Natural killer cell treated with Interleukin-12 subunit alpha and Interleukin-12 subunit beta and Interleukin-15 and Interleukin-18, amount 100 ng/mL, for 72 hours (primary cell): ENCODE measurements around the gene KCNG2. TPM values are rescaled to one million over a fixed set of nuclear protein-coding genes. Genes with fewer than 3 reads are reported as not detected.
A peak's percentile ranks its signal among the peaks of the same experiment; 100 is the strongest.
"Not testable (repeated sequence)": the region's sequence is repeated elsewhere in the genome, so short reads cannot be mapped to it uniquely, and the experiment has no call there.

Experiments used
- ATAC-seq, 2 donors: fragments of 150-1000 bp; cut with Tn5 transposase in 1 of 2; sonication (Bioruptor Pico), chemical (Tn5 transposase) in 1 of 2; 2 replicates each; pipeline ENCODE4 v1.10.0; 2021
- DNase-seq: peaks from one replicate; pipeline ENCODE4 v3.0.0; 2022; ENCODE audit warnings: low spot score
- H3K27ac Mint-ChIP-seq, 2 donors: 1 replicate in 1 of 2; 2 replicates in 1 of 2; pipeline ENCODE4 v1.8.0; 2022; ENCODE audit warnings: mixed read lengths in 2 of 2, mild to moderate bottlenecking in 1 of 2, moderate library complexity in 1 of 2
- H3K27me3 Mint-ChIP-seq, 2 donors: 1 replicate in 1 of 2; 2 replicates in 1 of 2; pipeline ENCODE4 v1.8.0; 2022; ENCODE audit warnings: mixed read lengths in 2 of 2
- H3K36me3 Mint-ChIP-seq: one replicate; pipeline ENCODE4 v1.8.0; 2022; ENCODE audit warnings: mixed read lengths
- H3K4me1 Mint-ChIP-seq, 2 donors: 1 replicate in 1 of 2; 2 replicates in 1 of 2; pipeline ENCODE4 v1.8.0; 2022; ENCODE audit warnings: low read depth in 2 of 2, mixed read lengths in 2 of 2, mild to moderate bottlenecking in 1 of 2
- H3K4me3 Mint-ChIP-seq: one replicate; pipeline ENCODE4 v1.8.0; 2022; ENCODE audit warnings: mixed read lengths
- H3K9me3 Mint-ChIP-seq: 2 replicates; pipeline ENCODE4 v1.8.0; 2022; ENCODE audit warnings: mixed read lengths
- total RNA-seq, 2 donors: library from RNA; stranded (reverse); gene quantifications; one replicate each; pipeline ENCODE4 v1.2.3, GENCODE V29; 2022

Gene KCNG2
- total RNA-seq, 2 donors from 2014 or later = not detected

DNA sequence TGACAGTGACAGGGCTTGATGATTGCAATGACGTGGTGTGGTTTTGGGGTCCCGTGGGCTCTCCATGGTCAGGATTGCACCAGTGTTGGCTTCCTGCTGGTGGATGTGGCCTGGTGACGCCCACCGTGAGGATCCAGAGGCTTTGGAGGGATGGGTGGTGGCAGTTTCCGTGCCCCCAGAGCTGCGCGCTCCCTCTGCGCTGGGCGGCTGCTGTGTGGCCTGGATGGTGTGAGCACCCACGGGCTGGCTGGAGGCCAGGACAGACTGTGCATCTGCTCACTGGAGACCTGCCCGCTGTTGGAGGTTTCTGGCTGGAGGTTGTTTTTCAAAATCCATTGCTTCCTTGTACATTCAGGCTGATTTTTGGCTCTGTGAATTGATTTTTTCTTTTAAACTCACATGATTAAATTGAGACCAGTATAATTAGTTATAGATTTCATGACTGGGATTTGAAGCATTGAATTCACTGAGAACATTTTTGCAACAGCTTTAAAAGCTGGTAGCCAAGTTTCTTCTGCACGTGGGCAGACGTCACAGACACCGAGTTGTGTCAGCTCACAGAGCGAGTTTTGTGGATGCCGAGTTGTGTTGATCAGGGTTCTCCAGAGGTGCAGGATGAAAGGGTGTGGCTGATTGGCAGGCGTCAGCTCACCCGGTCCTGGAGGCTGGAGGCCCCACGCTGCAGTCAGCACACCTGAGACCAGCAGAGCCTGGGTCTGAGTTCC lies 72.7 kb downstream of the KCNG2 start:
- Mint-ChIP-seq H3K27ac (no peak overlapping the region), H3K4me3 (no peak overlapping the region), H3K9me3 (no peaks in the 10 kb centered on the region), H3K4me1 (no peaks in the 10 kb centered on the region), H3K36me3 (no peaks in the 10 kb centered on the region), H3K27me3 (no peaks in the 10 kb centered on the region)
- no peak for DNase-seq
- ATAC-seq = no peak

DNA sequence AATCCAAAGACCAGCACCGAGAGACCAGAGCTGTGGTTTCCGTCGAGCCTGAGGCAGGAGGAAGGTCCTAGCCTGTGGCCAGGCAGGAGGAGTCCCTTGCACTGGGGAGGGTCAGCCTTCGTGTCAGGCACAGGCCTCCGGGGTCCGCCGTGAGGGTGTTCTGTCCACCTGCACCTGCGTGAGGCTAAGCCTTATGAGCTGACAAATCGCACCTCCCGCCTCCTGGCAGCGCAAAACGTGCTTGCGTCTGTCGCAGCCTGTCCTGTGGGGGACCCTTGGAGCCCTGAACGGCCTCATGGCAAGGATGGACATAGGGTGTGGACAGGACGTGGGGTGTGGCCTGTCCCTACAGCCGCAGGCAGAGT lies 73.3 kb downstream of the KCNG2 start:
- no peaks in the 10 kb centered on the region for H3K27me3 Mint-ChIP-seq
- H3K27ac Mint-ChIP-seq = no peak overlapping the region
- no peak for ATAC-seq
- H3K36me3 Mint-ChIP-seq = no peaks in the 10 kb centered on the region
- DNase-seq = no peak
- no peak overlapping the region for H3K4me3 Mint-ChIP-seq
- H3K4me1 Mint-ChIP-seq = no peaks in the 10 kb centered on the region
- H3K9me3 Mint-ChIP-seq = no peaks in the 10 kb centered on the region

DNA sequence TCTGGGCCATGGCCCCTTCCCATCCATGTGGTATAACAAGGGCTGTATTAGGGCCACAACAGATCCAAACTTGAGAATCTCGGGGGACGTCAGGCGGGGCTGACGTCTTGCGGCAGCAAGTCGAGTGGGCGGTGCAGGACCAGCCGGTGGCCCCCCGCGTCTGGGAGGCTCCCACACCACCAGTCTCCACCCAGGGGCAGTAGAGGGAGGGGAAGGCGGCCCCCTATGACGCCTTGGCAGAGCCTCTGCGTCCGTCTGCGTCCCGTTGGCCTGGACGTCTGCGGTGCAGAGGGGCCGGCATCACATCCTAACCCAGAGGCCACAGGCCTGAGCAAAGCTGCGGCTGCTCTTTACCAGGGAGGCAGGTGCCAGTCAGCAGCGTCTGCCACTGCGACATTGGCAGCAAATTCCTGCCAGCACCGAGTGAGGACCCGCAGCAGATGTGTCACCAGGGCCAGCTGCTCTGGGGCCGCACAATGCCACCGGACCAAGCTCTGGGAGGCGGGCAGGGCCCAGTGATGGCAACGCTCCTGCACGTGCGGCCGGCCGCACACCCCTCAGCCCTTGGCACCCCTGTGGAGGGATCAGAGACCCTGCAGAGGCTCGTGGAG lies 73.8 kb downstream of the KCNG2 start:
- Mint-ChIP-seq H3K4me3 (no peak overlapping the region), H3K27ac (no peak overlapping the region), H3K36me3 (no peaks in the 10 kb centered on the region), H3K27me3 (no peaks in the 10 kb centered on the region), H3K4me1 (no peaks in the 10 kb centered on the region), H3K9me3 (no peaks in the 10 kb centered on the region)
- ATAC-seq = peak in 1 of 2 donors; percentile 3
- no peak for DNase-seq

DNA sequence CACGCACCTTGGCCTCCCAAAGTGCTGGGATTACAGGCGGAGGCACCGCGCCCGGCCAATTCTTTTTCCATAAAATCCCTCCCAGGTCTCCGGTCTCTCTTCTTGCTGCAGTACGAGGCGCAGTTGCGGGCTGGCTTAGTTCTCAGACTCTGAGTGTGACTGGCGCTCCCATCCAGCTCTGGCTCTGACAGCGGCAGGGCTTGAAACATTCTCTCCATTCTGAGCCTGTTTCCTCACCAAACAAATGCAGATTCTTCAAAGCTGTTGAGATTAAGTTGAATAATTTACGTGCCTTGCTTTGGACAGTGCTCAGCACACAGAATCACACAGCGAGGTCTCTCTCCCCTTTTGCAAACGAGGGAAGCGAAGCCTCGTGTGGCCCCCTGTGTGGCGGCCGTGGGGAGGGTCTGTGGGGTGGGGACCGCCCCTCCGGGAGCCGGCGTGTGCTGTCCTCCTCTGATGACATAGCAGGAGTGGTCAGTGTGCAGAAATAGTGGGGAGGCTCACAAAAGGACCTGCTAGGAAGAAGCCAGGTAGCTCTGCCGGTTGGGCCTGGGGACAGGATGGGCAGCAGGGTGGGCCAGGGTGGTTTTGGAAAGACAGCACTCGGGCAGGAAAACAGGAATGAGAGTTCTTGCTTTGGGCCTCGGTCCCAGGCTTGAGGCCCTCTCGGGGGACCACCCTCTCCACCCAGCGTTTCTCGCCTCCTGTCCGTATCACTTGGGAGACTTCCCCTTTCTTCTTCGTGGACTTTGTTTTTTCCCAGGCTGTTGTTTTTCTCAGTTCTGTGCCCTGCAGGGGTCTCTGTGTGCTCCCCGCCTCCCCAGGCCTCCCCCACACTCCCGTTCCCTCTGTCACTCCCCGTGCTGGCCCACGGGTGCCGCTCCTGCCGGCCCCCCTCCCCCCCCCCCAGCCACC lies 75.0 kb downstream of the KCNG2 start:
- Mint-ChIP-seq H3K4me3 (no peak overlapping the region), H3K27ac (no peak overlapping the region), H3K27me3 (no peaks in the 10 kb centered on the region), H3K36me3 (no peaks in the 10 kb centered on the region), H3K9me3 (no peaks in the 10 kb centered on the region), H3K4me1 (no peaks in the 10 kb centered on the region)
- no peak for DNase-seq
- ATAC-seq = no peak

DNA sequence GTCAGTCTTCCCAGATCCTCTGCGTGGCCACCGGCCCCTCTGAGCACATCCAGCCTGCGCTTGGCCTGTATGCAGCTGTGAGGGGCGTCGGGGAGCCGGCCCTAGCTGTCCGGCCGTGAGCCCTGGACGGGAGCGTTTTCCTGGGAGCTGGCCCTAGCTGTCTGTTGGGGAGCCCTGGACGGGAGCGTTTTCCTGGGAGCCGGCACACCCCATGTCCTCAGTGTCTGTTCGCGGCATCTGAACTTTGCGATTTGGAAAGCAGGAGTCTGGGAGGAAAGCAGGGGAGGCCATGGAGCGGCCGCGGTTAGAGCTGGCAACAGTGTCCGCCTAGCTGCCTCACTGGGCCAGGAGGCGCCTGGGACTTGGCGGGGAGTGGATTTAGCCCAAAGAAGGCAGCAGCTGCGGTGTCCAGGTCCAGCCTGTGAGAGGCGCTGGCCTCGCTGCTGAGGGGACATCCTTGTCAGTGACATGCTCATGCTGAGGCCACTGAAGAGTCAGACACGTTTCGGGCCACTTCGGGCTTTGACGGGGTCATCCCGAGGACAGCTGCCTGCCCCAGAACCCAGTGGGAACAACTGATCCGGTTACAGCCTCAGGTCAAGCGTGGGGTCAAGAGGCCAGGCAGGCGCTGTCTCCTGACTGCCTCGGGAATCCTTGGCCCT lies 75.8 kb downstream of the KCNG2 start:
- no peak for DNase-seq
- no peak overlapping the region for H3K27ac Mint-ChIP-seq

DNA sequence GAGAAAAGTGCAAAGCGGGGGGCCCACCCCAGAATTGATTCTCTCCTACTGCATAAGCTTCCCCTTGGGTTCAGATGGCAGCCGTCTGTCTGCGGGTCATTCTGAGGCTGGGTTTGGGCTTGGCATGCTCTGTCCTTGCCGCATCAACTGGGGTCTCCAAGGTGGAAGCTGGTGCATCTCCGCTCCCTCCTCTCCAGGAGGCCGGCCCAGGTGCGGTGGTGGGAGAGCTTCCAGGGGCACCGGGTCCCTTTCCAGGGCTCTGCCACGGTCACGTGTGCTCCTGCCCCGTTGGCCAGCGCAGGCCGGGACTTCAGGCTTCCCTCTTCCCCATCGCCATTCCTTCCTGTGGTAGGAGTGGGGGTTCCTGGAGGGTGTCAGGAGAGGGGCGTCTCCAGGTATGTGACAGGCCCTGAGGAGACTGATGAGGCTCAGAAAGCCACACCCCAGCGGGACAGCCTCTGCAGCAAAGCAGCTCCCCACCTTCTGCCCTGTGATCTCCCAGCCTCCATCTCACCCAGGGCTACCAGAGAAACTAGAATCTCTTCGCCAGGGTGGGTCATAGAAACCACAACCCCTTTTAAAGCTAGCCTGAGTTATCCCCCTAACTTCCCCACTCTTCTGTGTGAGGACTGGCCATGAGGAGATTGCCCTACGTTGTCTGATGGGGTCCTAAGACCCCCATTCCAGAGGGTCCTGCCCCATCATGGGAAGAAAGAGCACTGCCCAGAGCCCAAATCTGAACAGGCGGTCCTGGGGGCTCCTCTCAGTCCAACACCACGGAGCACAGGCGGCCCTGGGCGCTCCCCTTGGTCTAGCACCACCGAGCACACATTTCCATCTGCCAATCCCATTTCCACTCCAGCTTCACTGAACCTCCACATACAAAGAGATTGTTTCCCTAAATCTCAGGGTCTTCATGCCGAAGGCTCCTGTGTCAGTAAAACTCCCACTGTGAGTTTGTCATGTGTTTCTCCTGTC lies 77.1 kb downstream of the KCNG2 start:
- H3K9me3 Mint-ChIP-seq = no peaks in the 10 kb centered on the region
- no peaks in the 10 kb centered on the region for H3K27me3 Mint-ChIP-seq
- H3K4me3 Mint-ChIP-seq = no peak overlapping the region
- H3K4me1 Mint-ChIP-seq = no peaks in the 10 kb centered on the region
- ATAC-seq (no peak), DNase-seq (no peak)
- H3K27ac Mint-ChIP-seq = no peak overlapping the region
- H3K36me3 Mint-ChIP-seq = no peaks in the 10 kb centered on the region

More for the DNA sequence above, 75.8 kb downstream of the KCNG2 start:
- no peak for ATAC-seq
- Mint-ChIP-seq H3K27me3 (no peaks in the 10 kb centered on the region), H3K9me3 (no peaks in the 10 kb centered on the region), H3K4me1 (no peaks in the 10 kb centered on the region), H3K36me3 (no peaks in the 10 kb centered on the region), H3K4me3 (no peak overlapping the region)

DNA sequence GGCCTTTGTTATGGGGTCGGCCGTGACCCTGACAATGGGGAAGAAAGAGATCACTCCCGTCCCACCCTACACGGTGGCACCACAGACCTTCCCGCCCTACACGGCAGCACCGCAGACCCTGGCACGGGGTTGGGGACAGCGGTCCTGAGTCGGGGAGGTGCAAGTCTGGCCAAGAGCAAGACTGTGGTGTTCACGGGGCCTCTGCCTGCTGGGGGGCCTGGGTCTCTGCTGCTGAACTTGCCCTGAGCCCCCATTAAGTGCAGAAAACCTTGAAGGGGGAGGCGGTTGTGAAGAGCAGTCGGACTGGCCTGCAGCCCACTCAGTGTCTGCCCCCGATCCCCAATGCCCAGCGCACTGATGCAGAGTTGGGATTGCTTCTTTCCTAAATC lies 77.8 kb downstream of the KCNG2 start:
- no peaks in the 10 kb centered on the region for H3K27me3 Mint-ChIP-seq
- ATAC-seq (no peak), DNase-seq (no peak)
- H3K27ac Mint-ChIP-seq = no peak overlapping the region
- H3K4me3 Mint-ChIP-seq = no peak overlapping the region
- no peaks in the 10 kb centered on the region for H3K9me3 Mint-ChIP-seq
- no peaks in the 10 kb centered on the region for H3K4me1 Mint-ChIP-seq
- no peaks in the 10 kb centered on the region for H3K36me3 Mint-ChIP-seq

DNA sequence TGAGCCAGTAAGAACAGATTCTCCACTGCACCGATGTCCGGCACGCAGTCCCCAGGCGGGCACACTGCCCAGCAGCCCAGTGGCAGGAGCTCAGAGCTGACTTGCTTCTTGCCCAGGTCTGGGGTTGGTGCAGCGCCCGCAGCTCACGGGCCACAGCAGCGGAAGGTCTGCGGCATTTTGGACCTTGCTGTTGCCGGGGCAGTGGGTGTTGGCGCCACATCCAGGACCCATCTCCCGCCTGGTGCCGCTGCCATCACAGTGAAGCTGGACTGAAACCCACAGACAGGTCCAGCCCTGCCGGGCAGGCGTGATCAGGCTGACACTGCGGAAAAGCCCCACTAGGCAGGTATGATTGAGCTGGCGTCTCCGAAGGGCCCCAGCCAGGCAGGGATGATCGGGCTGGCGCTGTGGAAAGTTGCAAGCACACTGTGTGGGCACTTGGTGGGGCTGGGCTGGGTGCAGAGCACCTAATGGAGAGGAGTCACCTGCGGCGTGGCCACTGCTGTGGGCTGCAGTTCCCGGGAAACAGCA lies 78.3 kb downstream of the KCNG2 start:
- no peaks in the 10 kb centered on the region for H3K4me1 Mint-ChIP-seq
- no peak for DNase-seq

DNA sequence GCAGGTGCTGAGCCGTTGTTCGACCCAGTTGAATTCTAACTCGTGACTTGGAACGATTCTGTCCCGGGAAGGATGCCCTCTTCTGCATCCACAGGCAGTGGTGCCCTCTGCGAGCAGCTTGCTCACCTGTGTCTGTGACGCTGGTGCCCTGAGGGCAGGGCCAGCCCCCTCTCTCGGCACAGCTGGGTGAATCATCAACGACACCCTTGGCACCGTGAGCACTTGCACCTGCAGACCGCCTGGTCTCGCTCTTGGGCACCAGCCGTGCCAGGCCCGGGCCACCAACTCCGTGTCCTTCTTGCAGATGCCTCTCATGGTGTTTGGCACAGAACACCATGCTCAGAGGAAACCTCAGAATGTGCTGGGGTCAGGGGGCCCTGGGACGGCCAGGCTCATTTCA lies 78.8 kb downstream of the KCNG2 start:
- Mint-ChIP-seq H3K4me1 (no peaks in the 10 kb centered on the region), H3K4me3 (no peak overlapping the region), H3K27ac (no peak overlapping the region), H3K9me3 (no peaks in the 10 kb centered on the region), H3K27me3 (no peaks in the 10 kb centered on the region), H3K36me3 (no peaks in the 10 kb centered on the region)
- DNase-seq (no peak), ATAC-seq (peak in 1 of 2 donors; percentile 11)

More for the DNA sequence above, 78.3 kb downstream of the KCNG2 start:
- Mint-ChIP-seq H3K36me3 (no peaks in the 10 kb centered on the region), H3K4me3 (no peak overlapping the region), H3K27me3 (no peaks in the 10 kb centered on the region), H3K27ac (no peak overlapping the region), H3K9me3 (no peaks in the 10 kb centered on the region)
- ATAC-seq = peak in 1 of 2 donors; percentile 8

DNA sequence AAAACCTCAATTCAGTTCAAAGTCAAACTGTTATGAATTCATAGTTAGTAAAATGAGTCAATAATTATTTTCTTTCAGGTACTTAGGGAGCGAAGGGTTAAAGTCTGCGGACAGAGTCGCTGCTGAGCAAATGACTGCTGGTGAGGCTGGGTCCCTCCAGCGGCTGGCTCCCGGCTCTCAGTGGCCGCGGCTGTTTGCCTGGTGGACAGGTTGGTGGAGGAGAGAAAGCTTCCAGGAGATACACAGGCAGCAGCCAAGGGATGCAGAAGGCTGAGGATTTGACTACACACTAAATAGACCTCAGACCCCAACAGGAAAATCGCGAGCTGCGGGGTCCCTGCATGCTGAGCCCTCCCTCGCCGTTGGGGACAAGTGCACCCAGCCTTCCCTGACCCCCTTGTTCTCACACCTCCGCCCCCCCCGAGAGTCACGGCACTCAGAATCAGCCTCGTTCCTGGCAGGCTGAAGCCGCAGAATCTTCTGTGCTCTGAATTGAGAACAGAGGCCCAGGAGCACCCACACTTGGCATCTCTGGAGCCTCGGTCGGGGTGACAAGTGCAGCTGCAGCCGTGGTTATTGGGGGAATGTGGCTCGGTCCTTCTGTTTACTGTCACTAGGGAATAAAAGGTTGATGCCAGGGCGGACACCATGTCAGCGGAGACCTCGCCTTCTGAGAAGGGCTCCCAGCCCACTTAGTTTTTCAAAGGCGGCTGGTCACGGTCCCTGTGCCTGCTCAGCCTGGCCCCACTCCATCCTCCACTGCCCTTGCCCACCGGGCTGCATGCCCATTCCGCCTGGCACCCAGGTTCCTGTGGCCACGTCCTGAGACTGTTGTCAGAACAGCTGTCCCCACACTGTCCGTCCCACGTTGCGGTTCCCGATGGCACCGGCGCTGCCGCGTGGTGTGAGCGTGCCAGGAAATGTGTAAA lies 79.7 kb downstream of the KCNG2 start:
- H3K9me3 Mint-ChIP-seq = no peaks in the 10 kb centered on the region
- no peaks in the 10 kb centered on the region for H3K36me3 Mint-ChIP-seq
- no peaks in the 10 kb centered on the region for H3K4me1 Mint-ChIP-seq
- no peaks in the 10 kb centered on the region for H3K27me3 Mint-ChIP-seq
- DNase-seq = no peak
- no peak overlapping the region for H3K4me3 Mint-ChIP-seq
- ATAC-seq = peak in 1 of 2 donors; percentile 21
- H3K27ac Mint-ChIP-seq = no peak overlapping the region

DNA sequence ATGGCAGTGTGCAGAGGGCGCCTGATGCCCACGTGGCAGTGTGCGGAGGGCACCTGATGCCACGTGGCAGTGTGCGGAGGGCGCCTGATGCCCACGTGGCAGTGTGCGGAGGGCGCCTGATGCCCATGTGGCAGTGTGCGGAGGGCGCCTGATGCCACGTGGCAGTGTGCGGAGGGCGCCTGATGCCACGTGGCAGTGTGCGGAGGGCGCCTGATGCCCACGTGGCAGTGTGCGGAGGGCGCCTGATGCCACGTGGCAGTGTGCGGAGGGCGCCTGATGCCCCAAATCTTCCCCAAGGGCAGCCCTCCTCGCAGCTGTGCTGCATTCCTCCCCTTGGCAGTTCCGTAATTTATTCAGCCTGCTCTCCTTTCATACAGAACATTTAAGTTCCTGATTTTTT lies 80.5 kb downstream of the KCNG2 start:
- H3K36me3 Mint-ChIP-seq, H3K27ac Mint-ChIP-seq, ATAC-seq, DNase-seq, H3K27me3 Mint-ChIP-seq, H3K9me3 Mint-ChIP-seq, H3K4me1 Mint-ChIP-seq, H3K4me3 Mint-ChIP-seq: not testable (repeated sequence)
